Liver (tissue), 9 donors: ENCODE measurements around the gene SCTR. TPM values are rescaled to one million over a fixed set of nuclear protein-coding genes. Genes with fewer than 3 reads are reported as not detected.

ENCODE experiments used
- DNase-seq: peaks from one replicate; pipeline ENCODE4 v3.0.0-alpha.2; 2017; ENCODE audit warnings: low spot score
- H3K27ac ChIP-seq, 2 donors: one replicate each; pipeline ENCODE4 v1.7.0; 2013; ENCODE audit warnings: inconsistent platforms in 2 of 2, low read length in 2 of 2, control low read depth in 1 of 2, low read depth in 1 of 2, mild to moderate bottlenecking in 1 of 2
- H3K27me3 ChIP-seq, 4 donors: one replicate each; pipeline versions ENCODE4 v1.6.1 to v1.7.0; 2013; ENCODE audit warnings: low read length in 3 of 4, inconsistent platforms in 1 of 4, mild to moderate bottlenecking in 1 of 4, moderate library complexity in 1 of 4; ENCODE audit not compliant: control insufficient read depth in 4 of 4, insufficient read depth in 4 of 4
- H3K36me3 ChIP-seq, 4 donors: one replicate each; pipeline versions ENCODE4 v1.6.1 to v1.7.0; 2013; ENCODE audit warnings: low read length in 3 of 4, mild to moderate bottlenecking in 3 of 4, low read depth in 1 of 4, moderate library complexity in 1 of 4; ENCODE audit not compliant: control insufficient read depth in 4 of 4, insufficient read depth in 3 of 4
- H3K4me1 ChIP-seq, 4 donors: one replicate each; pipeline versions ENCODE4 v1.6.1 to v1.7.0; 2013; ENCODE audit warnings: low read length in 3 of 4, mild to moderate bottlenecking in 3 of 4, moderate library complexity in 1 of 4; ENCODE audit not compliant: control insufficient read depth in 4 of 4, insufficient read depth in 4 of 4
- H3K4me3 ChIP-seq, 3 donors: one replicate each; pipeline versions ENCODE4 v1.6.1 to v1.7.0; 2013; ENCODE audit warnings: low read length in 3 of 3, control low read depth in 1 of 3, low read depth in 1 of 3, mild to moderate bottlenecking in 1 of 3
- H3K9ac ChIP-seq, 2 donors: one replicate each; pipeline ENCODE4 v1.7.0; 2013; ENCODE audit warnings: low read length in 2 of 2, mild to moderate bottlenecking in 2 of 2, moderate library complexity in 2 of 2, control low read depth in 1 of 2, low read depth in 1 of 2
- H3K9me3 ChIP-seq, 4 donors: one replicate each; pipeline versions ENCODE4 v1.6.1 to v1.7.0; 2013; ENCODE audit warnings: low read length in 3 of 4; ENCODE audit not compliant: control insufficient read depth in 4 of 4
- EGR1 ChIP-seq, 2 donors: IDR thresholded peaks; 2 replicates each; pipeline ENCODE4 v1.6.1; 2016 to 2018; ENCODE audit warnings: antibody characterized with exemption in 2 of 2, low read depth in 2 of 2
- FOXA2 ChIP-seq: IDR thresholded peaks from 2 replicates; pipeline ENCODE4 v1.6.1; 2016; ENCODE audit warnings: antibody characterized with exemption
- GABPA ChIP-seq, 2 donors: IDR thresholded peaks in 1 of 2; conservative IDR thresholded peaks in 1 of 2; 2 replicates each; pipeline ENCODE4 v1.6.1; 2016; ENCODE audit warnings: antibody characterized with exemption in 2 of 2, mild to moderate bottlenecking in 1 of 2, moderate library complexity in 1 of 2
- HNF4G ChIP-seq: IDR thresholded peaks from 2 replicates; pipeline ENCODE4 v1.6.1; 2016; ENCODE audit warnings: antibody characterized with exemption
- JUND ChIP-seq, 2 donors: IDR thresholded peaks; 2 replicates each; pipeline ENCODE4 v1.6.1; 2016; ENCODE audit warnings: antibody characterized with exemption in 2 of 2
- NR2F2 ChIP-seq: IDR thresholded peaks from 2 replicates; pipeline ENCODE4 v1.6.1; 2016; ENCODE audit warnings: antibody characterized with exemption
- RAD21 ChIP-seq, 2 donors: IDR thresholded peaks; 2 replicates each; pipeline ENCODE4 v1.6.1; 2016; ENCODE audit warnings: antibody characterized with exemption in 2 of 2, mild to moderate bottlenecking in 2 of 2
- RXRA ChIP-seq, 2 donors: IDR thresholded peaks; 2 replicates each; pipeline ENCODE4 v1.6.1; 2017 to 2018; ENCODE audit warnings: antibody characterized with exemption in 2 of 2, mild to moderate bottlenecking in 1 of 2
- SP1 ChIP-seq: IDR thresholded peaks from 2 replicates; pipeline ENCODE4 v1.6.1; 2018; ENCODE audit warnings: antibody characterized with exemption, mild to moderate bottlenecking
- TAF1 ChIP-seq: conservative IDR thresholded peaks from 2 replicates; pipeline ENCODE4 v1.6.1; 2016; ENCODE audit warnings: antibody characterized with exemption, mild to moderate bottlenecking
- YY1 ChIP-seq: IDR thresholded peaks from 2 replicates; pipeline ENCODE4 v1.6.1; 2016; ENCODE audit warnings: antibody characterized with exemption, mild to moderate bottlenecking
- WGBS: extraction: QIAGEN DNeasy Blood & Tissue Kit; methylation state at CpG from one replicate; pipeline ENCODE4 v1.1.7; 2013; 5-methylcytosine and 5-hydroxymethylcytosine counted together
- polyA plus RNA-seq, 2 donors: library from polyadenylated mRNA; stranded (reverse) in 1 of 2; unstranded in 1 of 2; fragments of 200-250 nt in 1 of 2; fragments of >200 nt in 1 of 2; fragmentation: Nextera tagmentation in 1 of 2; extraction: Ambion mirVana in 1 of 2; gene quantifications; one replicate each; pipeline versions ENCODE4 v1.2.1 to v1.2.3, GENCODE V29; 2013 to 2015
- total RNA-seq, 2 donors: library from RNA; depleted of rRNA; stranded (reverse); fragments of >200 nt; gene quantifications; one replicate each; pipeline ENCODE4 v1.2.3, GENCODE V29; 2014
- TF ChIP-seq, protein P1 (sequence below): IDR thresholded peaks from 2 replicates; pipeline ENCODE4 v1.6.1; 2016; ENCODE audit warnings: antibody characterized with exemption
- TF ChIP-seq, protein P2 (sequence below): IDR thresholded peaks from 2 replicates; pipeline ENCODE4 v1.6.1; 2016; ENCODE audit warnings: antibody characterized with exemption
- TF ChIP-seq, protein P3 (sequence below): IDR thresholded peaks from 2 replicates; pipeline ENCODE4 v1.6.1; 2016; ENCODE audit warnings: antibody characterized with exemption
- TF ChIP-seq, protein P4 (sequence below): IDR thresholded peaks from 2 replicates; pipeline ENCODE4 v1.6.1; 2016; ENCODE audit warnings: antibody characterized with exemption, mild to moderate bottlenecking
- TF ChIP-seq, protein P5 (sequence below): fragments of 150-350 bp; IDR thresholded peaks from 2 replicates; pipeline ENCODE4 v1.5.1; 2017; ENCODE audit warnings: improper control_type of control experiment, low read depth, low read length; ENCODE audit not compliant: missing input control
- donor health status: healthy.
- donor health status: healthy.
- donor health status: healthy.
- donor health status: healthy.
- donor health status: healthy.

SCTR gene
- total and polyA plus RNA-seq, 4 donors: 0.17 to 0.47 (median 0.29) TPM

DNA sequence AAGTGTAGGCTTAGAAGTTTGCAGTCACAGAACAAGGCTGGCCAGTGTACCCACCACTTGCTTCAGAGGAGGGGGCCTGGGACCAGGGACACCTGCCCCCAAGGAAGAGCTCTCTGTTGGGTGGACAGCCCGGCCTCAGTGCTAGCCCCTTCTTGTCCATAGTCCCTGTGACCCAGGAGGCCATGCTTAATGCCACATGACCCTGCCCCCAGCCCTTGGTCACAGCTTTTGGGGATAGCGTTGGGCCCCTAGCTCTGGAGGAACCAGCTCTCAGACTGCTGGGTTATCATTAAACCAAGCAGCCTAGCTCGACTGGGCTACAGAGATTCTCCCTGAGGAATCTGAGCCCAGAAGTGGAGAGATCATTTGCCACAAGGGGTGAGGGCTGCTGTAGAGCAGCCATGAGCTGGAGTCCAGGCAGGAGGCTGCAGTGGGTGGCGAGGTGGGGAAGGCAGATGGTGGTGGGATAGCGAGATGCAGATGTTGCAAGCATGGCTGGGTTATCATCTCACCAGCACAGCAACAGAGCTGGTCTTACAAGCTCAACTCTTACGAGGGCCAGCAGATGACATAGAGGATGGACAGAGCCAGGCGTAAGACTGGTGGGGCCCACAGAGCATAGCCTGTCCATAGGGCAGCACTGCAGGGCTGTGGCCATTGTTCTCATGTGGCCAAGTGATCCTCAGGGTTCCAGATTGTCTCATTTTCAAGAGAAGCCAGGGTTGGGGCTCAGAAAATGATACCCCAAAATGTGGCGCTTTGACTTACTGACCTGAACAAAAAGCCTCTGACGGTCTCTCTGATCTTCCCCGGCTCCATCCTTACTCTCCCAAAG is 99.8 kb downstream of the SCTR start:
- H3K4me1 ChIP-seq: peaks cover 21 to 39% (median 31%) of the 10 kb centered on the region in 4 donors
- H3K36me3 ChIP-seq: no peaks in the 10 kb centered on the region
- no peak overlapping the region for H3K27ac ChIP-seq
- DNase-seq: no peak
- WGBS: 96% methylated on average over 10 of the region's 10 CpGs
- H3K4me3 ChIP-seq: no peak overlapping the region
- no peaks in the 10 kb centered on the region for H3K27me3 ChIP-seq
- H3K9ac ChIP-seq: no peak overlapping the region
- H3K9me3 ChIP-seq: no peaks in the 10 kb centered on the region
- TF ChIP-seq FOXA2: no peak
- no peak for TF ChIP-seq TAF1
- TF ChIP-seq, protein P1, sequence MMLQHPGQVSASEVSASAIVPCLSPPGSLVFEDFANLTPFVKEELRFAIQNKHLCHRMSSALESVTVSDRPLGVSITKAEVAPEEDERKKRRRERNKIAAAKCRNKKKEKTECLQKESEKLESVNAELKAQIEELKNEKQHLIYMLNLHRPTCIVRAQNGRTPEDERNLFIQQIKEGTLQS: no peak
- no peak for TF ChIP-seq EGR1 (IDR thresholded peaks at IDR 0.05; ENCODE audit: low read depth in 2 of 2)
- TF ChIP-seq GABPA (IDR thresholded peaks at IDR 0.05 in 1 of 2, conservative IDR thresholded peaks at IDR 0.05 in 1 of 2): no peak
- TF ChIP-seq HNF4G: no peak
- no peak for TF ChIP-seq JUND (IDR thresholded peaks at IDR 0.05)
- TF ChIP-seq, protein P2, sequence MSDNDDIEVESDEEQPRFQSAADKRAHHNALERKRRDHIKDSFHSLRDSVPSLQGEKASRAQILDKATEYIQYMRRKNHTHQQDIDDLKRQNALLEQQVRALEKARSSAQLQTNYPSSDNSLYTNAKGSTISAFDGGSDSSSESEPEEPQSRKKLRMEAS: no peak
- no peak for TF ChIP-seq YY1
- no peak for TF ChIP-seq RXRA (IDR thresholded peaks at IDR 0.05)
- TF ChIP-seq, protein P3, sequence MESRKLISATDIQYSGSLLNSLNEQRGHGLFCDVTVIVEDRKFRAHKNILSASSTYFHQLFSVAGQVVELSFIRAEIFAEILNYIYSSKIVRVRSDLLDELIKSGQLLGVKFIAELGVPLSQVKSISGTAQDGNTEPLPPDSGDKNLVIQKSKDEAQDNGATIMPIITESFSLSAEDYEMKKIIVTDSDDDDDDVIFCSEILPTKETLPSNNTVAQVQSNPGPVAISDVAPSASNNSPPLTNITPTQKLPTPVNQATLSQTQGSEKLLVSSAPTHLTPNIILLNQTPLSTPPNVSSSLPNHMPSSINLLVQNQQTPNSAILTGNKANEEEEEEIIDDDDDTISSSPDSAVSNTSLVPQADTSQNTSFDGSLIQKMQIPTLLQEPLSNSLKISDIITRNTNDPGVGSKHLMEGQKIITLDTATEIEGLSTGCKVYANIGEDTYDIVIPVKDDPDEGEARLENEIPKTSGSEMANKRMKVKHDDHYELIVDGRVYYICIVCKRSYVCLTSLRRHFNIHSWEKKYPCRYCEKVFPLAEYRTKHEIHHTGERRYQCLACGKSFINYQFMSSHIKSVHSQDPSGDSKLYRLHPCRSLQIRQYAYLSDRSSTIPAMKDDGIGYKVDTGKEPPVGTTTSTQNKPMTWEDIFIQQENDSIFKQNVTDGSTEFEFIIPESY: no peak
- TF ChIP-seq, protein P4, sequence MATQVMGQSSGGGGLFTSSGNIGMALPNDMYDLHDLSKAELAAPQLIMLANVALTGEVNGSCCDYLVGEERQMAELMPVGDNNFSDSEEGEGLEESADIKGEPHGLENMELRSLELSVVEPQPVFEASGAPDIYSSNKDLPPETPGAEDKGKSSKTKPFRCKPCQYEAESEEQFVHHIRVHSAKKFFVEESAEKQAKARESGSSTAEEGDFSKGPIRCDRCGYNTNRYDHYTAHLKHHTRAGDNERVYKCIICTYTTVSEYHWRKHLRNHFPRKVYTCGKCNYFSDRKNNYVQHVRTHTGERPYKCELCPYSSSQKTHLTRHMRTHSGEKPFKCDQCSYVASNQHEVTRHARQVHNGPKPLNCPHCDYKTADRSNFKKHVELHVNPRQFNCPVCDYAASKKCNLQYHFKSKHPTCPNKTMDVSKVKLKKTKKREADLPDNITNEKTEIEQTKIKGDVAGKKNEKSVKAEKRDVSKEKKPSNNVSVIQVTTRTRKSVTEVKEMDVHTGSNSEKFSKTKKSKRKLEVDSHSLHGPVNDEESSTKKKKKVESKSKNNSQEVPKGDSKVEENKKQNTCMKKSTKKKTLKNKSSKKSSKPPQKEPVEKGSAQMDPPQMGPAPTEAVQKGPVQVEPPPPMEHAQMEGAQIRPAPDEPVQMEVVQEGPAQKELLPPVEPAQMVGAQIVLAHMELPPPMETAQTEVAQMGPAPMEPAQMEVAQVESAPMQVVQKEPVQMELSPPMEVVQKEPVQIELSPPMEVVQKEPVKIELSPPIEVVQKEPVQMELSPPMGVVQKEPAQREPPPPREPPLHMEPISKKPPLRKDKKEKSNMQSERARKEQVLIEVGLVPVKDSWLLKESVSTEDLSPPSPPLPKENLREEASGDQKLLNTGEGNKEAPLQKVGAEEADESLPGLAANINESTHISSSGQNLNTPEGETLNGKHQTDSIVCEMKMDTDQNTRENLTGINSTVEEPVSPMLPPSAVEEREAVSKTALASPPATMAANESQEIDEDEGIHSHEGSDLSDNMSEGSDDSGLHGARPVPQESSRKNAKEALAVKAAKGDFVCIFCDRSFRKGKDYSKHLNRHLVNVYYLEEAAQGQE: no peak
- no peak for TF ChIP-seq RAD21 (IDR thresholded peaks at IDR 0.05)
- TF ChIP-seq, protein P5, sequence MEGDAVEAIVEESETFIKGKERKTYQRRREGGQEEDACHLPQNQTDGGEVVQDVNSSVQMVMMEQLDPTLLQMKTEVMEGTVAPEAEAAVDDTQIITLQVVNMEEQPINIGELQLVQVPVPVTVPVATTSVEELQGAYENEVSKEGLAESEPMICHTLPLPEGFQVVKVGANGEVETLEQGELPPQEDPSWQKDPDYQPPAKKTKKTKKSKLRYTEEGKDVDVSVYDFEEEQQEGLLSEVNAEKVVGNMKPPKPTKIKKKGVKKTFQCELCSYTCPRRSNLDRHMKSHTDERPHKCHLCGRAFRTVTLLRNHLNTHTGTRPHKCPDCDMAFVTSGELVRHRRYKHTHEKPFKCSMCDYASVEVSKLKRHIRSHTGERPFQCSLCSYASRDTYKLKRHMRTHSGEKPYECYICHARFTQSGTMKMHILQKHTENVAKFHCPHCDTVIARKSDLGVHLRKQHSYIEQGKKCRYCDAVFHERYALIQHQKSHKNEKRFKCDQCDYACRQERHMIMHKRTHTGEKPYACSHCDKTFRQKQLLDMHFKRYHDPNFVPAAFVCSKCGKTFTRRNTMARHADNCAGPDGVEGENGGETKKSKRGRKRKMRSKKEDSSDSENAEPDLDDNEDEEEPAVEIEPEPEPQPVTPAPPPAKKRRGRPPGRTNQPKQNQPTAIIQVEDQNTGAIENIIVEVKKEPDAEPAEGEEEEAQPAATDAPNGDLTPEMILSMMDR: no peak
- TF ChIP-seq NR2F2: no peak
- no peak for TF ChIP-seq SP1
